A549 (cell line): ENCODE results near the gene RNU4-1. TPM values are rescaled to one million over a fixed set of nuclear protein-coding genes. Genes with fewer than 3 reads are reported as not detected.

Source experiments
- ATAC-seq, 2 experiments: fragments of 200-7000 bp in 1 of 2; fragments of >200 bp in 1 of 2; cut with Nextera tagmentation in 1 of 2; cut with Tn5 transposase in 1 of 2; 3 replicates each; pipeline versions ENCODE4 v1.8.0 to v1.9.1; 2018 to 2020; ENCODE audit warnings: mild to moderate bottlenecking in 1 of 2, moderate library complexity in 1 of 2
- CTCF ChIA-PET: fragments of 300-600 bp; sonication (Branson Sonifier 250); formaldehyde crosslinking; extraction: SDS; loops from one replicate; lab custom pipeline; 2021; ENCODE audit warnings: antibody characterized with exemption, inconsistent platforms; lab: Yijun Ruan, JAX
- POLR2A ChIA-PET: fragments of 350-600 bp; formaldehyde crosslinking; extraction: SDS; loops from one replicate; lab custom pipeline; 2021; ENCODE audit warnings: antibody characterized with exemption, inconsistent platforms; lab: Yijun Ruan, JAX
- DNase-seq, 2 experiments: peaks; one replicate each; pipeline versions ENCODE4 v3.0.0 to v3.0.0-alpha.2; 2011 to 2016; ENCODE audit warnings: low read depth in 1 of 2, low spot score in 1 of 2
- FAIRE-seq: peaks from 2 replicates; lab custom pipeline; 2011; peaks lifted over from hg19 to GRCh38; lab: Jason Lieb, UNC
- H3K27ac ChIP-seq, 2 experiments: fragments of >200 bp; sonication (Bioruptor Twin); formaldehyde crosslinking; 3 replicates each; pipeline ENCODE4 v1.5.1; 2016 to 2017
- H3K4me1 ChIP-seq: fragments of >200 bp; sonication (Bioruptor Twin); formaldehyde crosslinking; 3 replicates; pipeline ENCODE4 v1.6.1; 2016
- H3K4me2 ChIP-seq: fragments of >200 bp; sonication (Bioruptor Twin); formaldehyde crosslinking; 3 replicates; pipeline ENCODE4 v1.6.1; 2016
- H3K4me3 ChIP-seq: fragments of >200 bp; sonication (Bioruptor Twin); formaldehyde crosslinking; 3 replicates; pipeline ENCODE4 v1.5.1; 2016
- H3K9me3 ChIP-seq: fragments of >200 bp; sonication (Bioruptor Twin); formaldehyde crosslinking; 3 replicates; pipeline ENCODE4 v1.6.1; 2016
- ATOH8 ChIP-seq: fragments of 250-450 bp; sonication (Bioruptor Pico); IDR thresholded peaks from 2 replicates; pipeline ENCODE4 v1.5.0; 2020; ENCODE audit warnings: low read depth, mild to moderate bottlenecking, moderate library complexity
- BHLHE40 ChIP-seq: IDR thresholded peaks from 2 replicates; pipeline ENCODE4 v1.6.1; 2012; ENCODE audit warnings: low read depth, low read length, inconsistent platforms
- CBX2 ChIP-seq: fragments of 200-600 bp; sonication (generic); IDR thresholded peaks from 2 replicates; pipeline ENCODE4 v1.6.1; 2016; ENCODE audit warnings: low read depth, mild to moderate bottlenecking, borderline replicate concordance
- CBX8 ChIP-seq: fragments of 200-600 bp; sonication (generic); IDR thresholded peaks from 2 replicates; pipeline ENCODE4 v1.6.1; 2016
- CHD2 ChIP-seq: fragments of 150-350 bp; IDR thresholded peaks from 2 replicates; pipeline ENCODE4 v1.6.1; 2014; ENCODE audit warnings: low read length; ENCODE audit not compliant: partially characterized antibody
- CHD4 ChIP-seq: fragments of 200-600 bp; sonication (generic); IDR thresholded peaks from 2 replicates; pipeline ENCODE4 v1.6.1; 2016; ENCODE audit warnings: antibody characterized with exemption, mild to moderate bottlenecking, borderline replicate concordance
- CTCF ChIP-seq: fragments of >200 bp; sonication (Bioruptor Twin); formaldehyde crosslinking; IDR thresholded peaks from 3 replicates; pipeline ENCODE4 v1.5.1; 2016
- E2F6 ChIP-seq: IDR thresholded peaks from 2 replicates; pipeline ENCODE4 v1.6.1; 2012; ENCODE audit warnings: low read depth, borderline replicate concordance
- FOXS1 ChIP-seq: fragments of 250-450 bp; sonication (Bioruptor Pico); IDR thresholded peaks from 2 replicates; pipeline ENCODE4 v1.5.0; 2020; ENCODE audit warnings: mild to moderate bottlenecking, moderate library complexity
- GATA3 ChIP-seq: IDR thresholded peaks from 2 replicates; pipeline ENCODE4 v1.6.1; 2012; ENCODE audit warnings: borderline replicate concordance
- HDAC2 ChIP-seq: fragments of 200-600 bp; sonication (generic); IDR thresholded peaks from 2 replicates; pipeline ENCODE4 v1.6.1; 2016
- HMGXB4 ChIP-seq: fragments of 250-450 bp; sonication (Bioruptor Pico); IDR thresholded peaks from 2 replicates; pipeline ENCODE4 v1.5.0; 2021; ENCODE audit warnings: mild to moderate bottlenecking, moderate library complexity, borderline replicate concordance
- JUN ChIP-seq, 2 experiments: fragments of >200 bp; sonication (Bioruptor Twin); formaldehyde crosslinking; IDR thresholded peaks; 2 replicates in 1 of 2; 3 replicates in 1 of 2; pipeline ENCODE4 v1.6.1; 2016 to 2017
- JUNB ChIP-seq: fragments of >200 bp; sonication (Bioruptor Twin); formaldehyde crosslinking; IDR thresholded peaks from 2 replicates; pipeline ENCODE4 v1.6.1; 2016
- MAFK ChIP-seq: fragments of 450-650 bp; IDR thresholded peaks from 2 replicates; pipeline ENCODE4 v1.6.1; 2014; ENCODE audit not compliant: partially characterized antibody
- MAX ChIP-seq: IDR thresholded peaks from 2 replicates; pipeline ENCODE4 v1.6.1; 2012
- MYC ChIP-seq: IDR thresholded peaks from 2 replicates; pipeline ENCODE4 v1.6.1; 2012; ENCODE audit warnings: mild to moderate bottlenecking, inconsistent platforms, low read length, improper control_type of control experiment, borderline replicate concordance
- NFE2L2 ChIP-seq: fragments of 150-350 bp; conservative IDR thresholded peaks from 2 replicates; pipeline ENCODE4 v1.6.1; 2014; ENCODE audit warnings: low read length
- NPAS2 ChIP-seq: fragments of 250-450 bp; sonication (Bioruptor Pico); IDR thresholded peaks from 2 replicates; pipeline ENCODE4 v1.8.0; 2022; ENCODE audit warnings: mild to moderate bottlenecking, moderate library complexity, borderline replicate concordance
- PHF8 ChIP-seq: fragments of 200-600 bp; sonication (generic); IDR thresholded peaks from 2 replicates; pipeline ENCODE4 v1.6.1; 2016; ENCODE audit warnings: low read depth, mild to moderate bottlenecking, antibody characterized with exemption, moderate library complexity, borderline replicate concordance
- POLR2AphosphoS2 ChIP-seq: conservative IDR thresholded peaks from 2 replicates; pipeline ENCODE4 v1.6.1; 2012; ENCODE audit warnings: low read length, improper control_type of control experiment, inconsistent platforms
- RAD21 ChIP-seq, 2 experiments: fragments of >200 bp in 1 of 2; sonication (Bioruptor Twin) in 1 of 2; formaldehyde crosslinking in 1 of 2; IDR thresholded peaks in 1 of 2; conservative IDR thresholded peaks in 1 of 2; 2 replicates in 1 of 2; 3 replicates in 1 of 2; pipeline ENCODE4 v1.6.1; 2012 to 2018; ENCODE audit warnings: inconsistent platforms in 1 of 2
- RNF2 ChIP-seq: fragments of 200-600 bp; sonication (generic); IDR thresholded peaks from 2 replicates; pipeline ENCODE4 v1.6.1; 2016; ENCODE audit warnings: low read depth, mild to moderate bottlenecking, antibody characterized with exemption, moderate library complexity, borderline replicate concordance
- SMC3 ChIP-seq: fragments of >200 bp; sonication (Bioruptor Twin); formaldehyde crosslinking; IDR thresholded peaks from 3 replicates; pipeline ENCODE4 v1.6.1; 2018; ENCODE audit warnings: inconsistent platforms
- ZC3H11A ChIP-seq: fragments of 450-650 bp; IDR thresholded peaks from 2 replicates; pipeline ENCODE4 v1.6.1; 2014; ENCODE audit warnings: antibody characterized with exemption, mild to moderate bottlenecking
- ZFP36 ChIP-seq: fragments of 450-650 bp; IDR thresholded peaks from 2 replicates; pipeline ENCODE4 v1.6.1; 2014; ENCODE audit warnings: borderline replicate concordance; ENCODE audit not compliant: partially characterized antibody
- WGBS: methylation state at CpG from one replicate; pipeline ENCODE4 v1.1.6; 2017; ENCODE audit errors: missing lambda C conversion rate; 5-methylcytosine and 5-hydroxymethylcytosine counted together
- polyA plus RNA-seq, 4 experiments: library from polyadenylated mRNA; depleted of rRNA in 3 of 4; stranded (reverse); fragments of >200 nt; fragmentation: RNase III in 1 of 4; extraction: RNeasy Plus Mini Kit Qiagen cat#74134 plus additional on column Dnase treatment in 1 of 4; gene quantifications; 2 replicates in 3 of 4; 3 replicates in 1 of 4; pipeline ENCODE4 v1.2.3, GENCODE V29; 2011 to 2017
- TF ChIP-seq, protein P1 (sequence below): fragments of 150-350 bp; IDR thresholded peaks from 2 replicates; pipeline ENCODE4 v1.6.1; 2014; ENCODE audit warnings: low read depth, mild to moderate bottlenecking, low read length
- TF ChIP-seq, protein P2 (sequence below): IDR thresholded peaks from 2 replicates; pipeline ENCODE4 v1.6.1; 2012

RNU4-1 gene
- polyA plus RNA-seq, 2 of the 4 experiments (the other 2 are of a cell fraction) = not detected

DNA sequence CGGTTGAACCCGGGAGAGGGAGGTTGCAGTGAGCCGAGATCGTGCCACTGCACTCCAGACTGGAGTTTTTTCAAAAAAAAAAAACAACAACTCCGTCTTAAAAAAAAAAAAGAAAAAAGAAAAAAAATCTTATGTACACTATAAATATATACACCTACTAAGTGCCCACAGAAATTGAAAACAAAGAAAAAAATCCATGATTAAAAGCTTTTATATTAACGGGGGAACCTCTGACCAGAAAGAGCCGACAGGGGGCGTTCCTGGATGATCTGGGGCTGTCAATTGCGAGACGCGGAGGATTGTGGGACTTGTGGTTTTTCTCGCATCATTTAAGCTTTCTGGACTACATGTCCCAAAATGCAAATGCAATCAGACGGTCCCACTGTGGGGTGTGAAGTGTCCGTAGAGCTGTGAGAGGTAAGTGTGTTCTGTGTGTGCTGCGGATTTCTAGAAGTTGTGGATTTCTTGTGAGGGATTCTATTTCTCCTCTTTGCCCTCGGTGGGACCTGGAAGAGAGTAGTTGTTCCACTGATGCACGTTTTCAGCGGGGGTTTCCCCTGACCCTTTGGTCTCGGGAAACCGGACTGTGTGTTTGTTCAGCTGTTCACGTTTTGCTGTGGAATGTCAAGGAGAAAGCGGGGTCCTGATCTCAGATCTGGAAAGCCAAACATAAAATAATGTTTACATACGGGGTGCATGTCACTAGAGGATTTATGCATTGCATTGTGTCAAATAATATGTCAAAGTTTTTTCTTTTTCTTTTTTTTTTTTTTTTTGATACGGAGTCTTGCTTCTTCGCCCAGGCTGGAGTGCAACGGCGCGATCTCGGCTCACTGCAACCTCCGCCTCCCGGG is 9.2 kb upstream of the RNU4-1 start, which contains the start of gene SIRT4:
SIRT4 (plus strand) TSS at position 360 of the 854 bp plus-strand sequence. CDS start 1,241 bp downstream, outside the sequence.
- WGBS = under 1% methylated on average over 31 of the region's 31 CpGs
- Histone ChIP-seq H3K27ac (peak within 1 kb of the TSS; percentile 63 to 74), H3K4me1 (peaks cover 3% of the 10 kb centered on the region; the same call in 1 of the 3 replicates), H3K4me2 (peak within 1 kb of the TSS; percentile 97), H3K9me3 (no peaks in the 10 kb centered on the region), H3K4me3 (peak within 1 kb of the TSS; percentile 58)
- ChIA-PET POLR2A (interaction anchor here (1.0 to 3.1 kb wide), 4 partner anchors 10 to 101 kb away, joined by 4 to 97 read pairs (median 20); partner anchors contain the start of genes RNU4-1, RNU4-2 and RPLP0), CTCF (interaction anchor here (0.6 to 4.8 kb wide), 32 partner anchors 8 to 807 kb away, joined by 3 to 53 read pairs (median 4); partner anchors contain the start of genes PLA2G1B, PXN, RNU4-1 and RNU4-2)
- DNase-seq (peak; percentile 95 to 98), FAIRE-seq (no peak), ATAC-seq (peak; percentile 98 to 99)
- TF ChIP-seq ZFP36 (no peak), NFE2L2 (no peak), BHLHE40 (peak; percentile 56), CHD4 (no peak), HMGXB4 (no peak), FOXS1 (CRISPR knock-in tag) (peak; percentile 67; the same call in 1 of the 2 replicates), RAD21 (conservative IDR thresholded peaks at IDR 0.05 in 1 of 2, IDR thresholded peaks at IDR 0.05 in 1 of 2) (peak; percentile 30 to 48; a peak in 2 of 5 replicates), MAX (peak; percentile 82), PHF8 (0 out of 2 replicates have a peak, but pooled peaks have one; percentile 20), E2F6 (0 out of 2 replicates have a peak, but pooled peaks have one; percentile 37), ATOH8 (CRISPR knock-in tag) (peak; percentile 71; the same call in 1 of the 2 replicates), SMC3 (peak; percentile 32; the same call in 2 of the 3 replicates), NPAS2 (CRISPR knock-in tag) (no peak), GATA3 (peak; percentile 82), JUN (IDR thresholded peaks at IDR 0.05) (peak in 1 of 2 experiments; percentile 60; a peak in 2 of 5 replicates), CHD2 (no peak), ZC3H11A (no peak), MYC (no peak), CTCF (peak; percentile 90), RNF2 (no peak), CBX2 (no peak), HDAC2 (no peak), CBX8 (no peak), MAFK (no peak), POLR2AphosphoS2 (no peak), JUNB (no peak)
- TF ChIP-seq, protein P1, sequence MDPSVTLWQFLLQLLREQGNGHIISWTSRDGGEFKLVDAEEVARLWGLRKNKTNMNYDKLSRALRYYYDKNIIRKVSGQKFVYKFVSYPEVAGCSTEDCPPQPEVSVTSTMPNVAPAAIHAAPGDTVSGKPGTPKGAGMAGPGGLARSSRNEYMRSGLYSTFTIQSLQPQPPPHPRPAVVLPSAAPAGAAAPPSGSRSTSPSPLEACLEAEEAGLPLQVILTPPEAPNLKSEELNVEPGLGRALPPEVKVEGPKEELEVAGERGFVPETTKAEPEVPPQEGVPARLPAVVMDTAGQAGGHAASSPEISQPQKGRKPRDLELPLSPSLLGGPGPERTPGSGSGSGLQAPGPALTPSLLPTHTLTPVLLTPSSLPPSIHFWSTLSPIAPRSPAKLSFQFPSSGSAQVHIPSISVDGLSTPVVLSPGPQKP = no peak
- TF ChIP-seq, protein P2, sequence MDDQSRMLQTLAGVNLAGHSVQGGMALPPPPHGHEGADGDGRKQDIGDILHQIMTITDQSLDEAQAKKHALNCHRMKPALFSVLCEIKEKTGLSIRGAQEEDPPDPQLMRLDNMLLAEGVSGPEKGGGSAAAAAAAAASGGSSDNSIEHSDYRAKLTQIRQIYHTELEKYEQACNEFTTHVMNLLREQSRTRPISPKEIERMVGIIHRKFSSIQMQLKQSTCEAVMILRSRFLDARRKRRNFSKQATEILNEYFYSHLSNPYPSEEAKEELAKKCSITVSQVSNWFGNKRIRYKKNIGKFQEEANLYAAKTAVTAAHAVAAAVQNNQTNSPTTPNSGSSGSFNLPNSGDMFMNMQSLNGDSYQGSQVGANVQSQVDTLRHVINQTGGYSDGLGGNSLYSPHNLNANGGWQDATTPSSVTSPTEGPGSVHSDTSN = peak; percentile 89
